A549 (cell line): ENCODE results near the gene OVCH1. TPM values are rescaled to one million over a fixed set of nuclear protein-coding genes. Genes with fewer than 3 reads are reported as not detected.

Experiments used
- ATAC-seq, 2 experiments: fragments of 200-7000 bp in 1 of 2; fragments of >200 bp in 1 of 2; cut with Nextera tagmentation in 1 of 2; cut with Tn5 transposase in 1 of 2; 3 replicates each; pipeline versions ENCODE4 v1.8.0 to v1.9.1; 2018 to 2020; ENCODE audit warnings: mild to moderate bottlenecking in 1 of 2, moderate library complexity in 1 of 2
- CTCF ChIA-PET: fragments of 300-600 bp; sonication (Branson Sonifier 250); formaldehyde crosslinking; extraction: SDS; loops from one replicate; lab custom pipeline; 2021; ENCODE audit warnings: antibody characterized with exemption, inconsistent platforms; lab: Yijun Ruan, JAX
- POLR2A ChIA-PET: fragments of 350-600 bp; formaldehyde crosslinking; extraction: SDS; loops from one replicate; lab custom pipeline; 2021; ENCODE audit warnings: antibody characterized with exemption, inconsistent platforms; lab: Yijun Ruan, JAX
- DNase-seq, 2 experiments: peaks; one replicate each; pipeline versions ENCODE4 v3.0.0 to v3.0.0-alpha.2; 2011 to 2016; ENCODE audit warnings: low read depth in 1 of 2, low spot score in 1 of 2
- FAIRE-seq: peaks from 2 replicates; lab custom pipeline; 2011; peaks lifted over from hg19 to GRCh38; lab: Jason Lieb, UNC
- H3K27ac ChIP-seq, 2 experiments: fragments of >200 bp; sonication (Bioruptor Twin); formaldehyde crosslinking; 3 replicates each; pipeline ENCODE4 v1.5.1; 2016 to 2017
- H3K4me1 ChIP-seq: fragments of >200 bp; sonication (Bioruptor Twin); formaldehyde crosslinking; 3 replicates; pipeline ENCODE4 v1.6.1; 2016
- H3K4me2 ChIP-seq: fragments of >200 bp; sonication (Bioruptor Twin); formaldehyde crosslinking; 3 replicates; pipeline ENCODE4 v1.6.1; 2016
- H3K4me3 ChIP-seq: fragments of >200 bp; sonication (Bioruptor Twin); formaldehyde crosslinking; 3 replicates; pipeline ENCODE4 v1.5.1; 2016
- H3K9me3 ChIP-seq: fragments of >200 bp; sonication (Bioruptor Twin); formaldehyde crosslinking; 3 replicates; pipeline ENCODE4 v1.6.1; 2016
- BCL3 ChIP-seq: fragments of >200 bp; sonication (Bioruptor Twin); formaldehyde crosslinking; IDR thresholded peaks from 3 replicates; pipeline ENCODE4 v1.6.1; 2016
- BHLHE40 ChIP-seq: IDR thresholded peaks from 2 replicates; pipeline ENCODE4 v1.6.1; 2012; ENCODE audit warnings: low read depth, low read length, inconsistent platforms
- CBX2 ChIP-seq: fragments of 200-600 bp; sonication (generic); IDR thresholded peaks from 2 replicates; pipeline ENCODE4 v1.6.1; 2016; ENCODE audit warnings: low read depth, mild to moderate bottlenecking, borderline replicate concordance
- EHMT2 ChIP-seq: fragments of 200-600 bp; sonication (generic); IDR thresholded peaks from 2 replicates; pipeline ENCODE4 v1.6.1; 2016; ENCODE audit warnings: antibody characterized with exemption, low read depth, mild to moderate bottlenecking, moderate library complexity
- ELK1 ChIP-seq: fragments of 150-350 bp; IDR thresholded peaks from 2 replicates; pipeline ENCODE4 v1.6.1; 2014; ENCODE audit warnings: low read depth, mild to moderate bottlenecking, low read length
- EP300 ChIP-seq, 2 experiments: fragments of >200 bp; sonication (Bioruptor Twin); formaldehyde crosslinking; IDR thresholded peaks; 2 replicates in 1 of 2; 3 replicates in 1 of 2; pipeline ENCODE4 v1.6.1; 2016 to 2017
- GATA3 ChIP-seq: IDR thresholded peaks from 2 replicates; pipeline ENCODE4 v1.6.1; 2012; ENCODE audit warnings: borderline replicate concordance
- HDAC2 ChIP-seq: fragments of 200-600 bp; sonication (generic); IDR thresholded peaks from 2 replicates; pipeline ENCODE4 v1.6.1; 2016
- HES2 ChIP-seq: fragments of >200 bp; sonication (Bioruptor Twin); formaldehyde crosslinking; IDR thresholded peaks from 2 replicates; pipeline ENCODE4 v1.6.1; 2016
- HOXA7 ChIP-seq: fragments of 250-450 bp; sonication (Bioruptor Pico); IDR thresholded peaks from 2 replicates; pipeline ENCODE4 v1.5.0; 2020; ENCODE audit warnings: mild to moderate bottlenecking, moderate library complexity
- JUN ChIP-seq, 2 experiments: fragments of >200 bp; sonication (Bioruptor Twin); formaldehyde crosslinking; IDR thresholded peaks; 2 replicates in 1 of 2; 3 replicates in 1 of 2; pipeline ENCODE4 v1.6.1; 2016 to 2017
- KDM5A ChIP-seq: fragments of 200-600 bp; sonication (generic); IDR thresholded peaks from 2 replicates; pipeline ENCODE4 v1.6.1; 2016; ENCODE audit warnings: antibody characterized with exemption, mild to moderate bottlenecking
- MAZ ChIP-seq: fragments of 150-350 bp; IDR thresholded peaks from 2 replicates; pipeline ENCODE4 v1.6.1; 2014; ENCODE audit warnings: antibody characterized with exemption, low read depth, low read length, borderline replicate concordance
- NFE2L2 ChIP-seq: fragments of 150-350 bp; conservative IDR thresholded peaks from 2 replicates; pipeline ENCODE4 v1.6.1; 2014; ENCODE audit warnings: low read length
- NR3C1 ChIP-seq: fragments of >200 bp; sonication (Bioruptor Twin); formaldehyde crosslinking; IDR thresholded peaks from 3 replicates; pipeline ENCODE4 v1.6.1; 2017
- PBX3 ChIP-seq: IDR thresholded peaks from 2 replicates; pipeline ENCODE4 v1.6.1; 2012
- POLR2A ChIP-seq: IDR thresholded peaks from 2 replicates; pipeline ENCODE4 v1.6.1; 2012; ENCODE audit warnings: mild to moderate bottlenecking, low read length
- RCOR1 ChIP-seq: fragments of 150-350 bp; IDR thresholded peaks from 2 replicates; pipeline ENCODE4 v1.6.1; 2014; ENCODE audit warnings: antibody characterized with exemption, low read length, low read depth
- REST ChIP-seq: fragments of 200-600 bp; sonication (generic); IDR thresholded peaks from 2 replicates; pipeline ENCODE4 v1.6.1; 2016; ENCODE audit warnings: antibody characterized with exemption, mild to moderate bottlenecking, moderate library complexity
- TP53 ChIP-seq: fragments of 250-450 bp; sonication (Bioruptor Pico); IDR thresholded peaks from 2 replicates; pipeline ENCODE4 v1.5.0; 2021; ENCODE audit warnings: mild to moderate bottlenecking, moderate library complexity
- ZFP36 ChIP-seq: fragments of 450-650 bp; IDR thresholded peaks from 2 replicates; pipeline ENCODE4 v1.6.1; 2014; ENCODE audit warnings: borderline replicate concordance; ENCODE audit not compliant: partially characterized antibody
- ZNF302 ChIP-seq: fragments of 250-450 bp; sonication (Bioruptor Pico); IDR thresholded peaks from 2 replicates; pipeline ENCODE4 v1.9.0; 2021; ENCODE audit warnings: inconsistent platforms, mild to moderate bottlenecking, moderate library complexity
- ZSCAN20 ChIP-seq: fragments of 250-450 bp; sonication (Bioruptor Pico); IDR thresholded peaks from 2 replicates; pipeline ENCODE4 v1.8.0; 2022; ENCODE audit warnings: mild to moderate bottlenecking, moderate library complexity
- WGBS: methylation state at CpG from one replicate; pipeline ENCODE4 v1.1.6; 2017; ENCODE audit errors: missing lambda C conversion rate; 5-methylcytosine and 5-hydroxymethylcytosine counted together
- polyA plus RNA-seq, 4 experiments: library from polyadenylated mRNA; depleted of rRNA in 3 of 4; stranded (reverse); fragments of >200 nt; fragmentation: RNase III in 1 of 4; extraction: RNeasy Plus Mini Kit Qiagen cat#74134 plus additional on column Dnase treatment in 1 of 4; gene quantifications; 2 replicates in 3 of 4; 3 replicates in 1 of 4; pipeline ENCODE4 v1.2.3, GENCODE V29; 2011 to 2017

The OVCH1 gene
- polyA plus RNA-seq, 2 of the 4 experiments (the other 2 are of a cell fraction): not detected

- TF ChIP-seq EP300 (IDR thresholded peaks at IDR 0.05): no peak
- TF ChIP-seq HES2: no peak
- no peak for TF ChIP-seq HOXA7
- no peak for TF ChIP-seq NFE2L2
These were observed 36.5 kb upstream of the OVCH1 start (continued) for GRCh38 chr12:29533815-29534489.

- ATAC-seq (no peak), FAIRE-seq (no peak), DNase-seq (no peak)
- no peaks in the 10 kb centered on the region for H3K4me1 ChIP-seq
- H3K9me3 ChIP-seq: no peaks in the 10 kb centered on the region
- ChIA-PET CTCF (interaction anchor here (1.5 to 1.9 kb wide), 2 partner anchors 12 to 18 kb away, joined by 3 to 10 read pairs; no protein-coding TSS in a partner anchor), POLR2A (no interaction called here)
- TF ChIP-seq NR3C1: no peak
- TF ChIP-seq BHLHE40: no peak
- no peak for TF ChIP-seq PBX3
- no peak for TF ChIP-seq BCL3
- no peak for TF ChIP-seq EHMT2
- TF ChIP-seq REST: no peak
- TF ChIP-seq GATA3: no peak
- no peak for TF ChIP-seq HDAC2
- no peak for TF ChIP-seq ELK1
- no peak for TF ChIP-seq MAZ
- TF ChIP-seq NFE2L2: no peak
- no peak for TF ChIP-seq ZFP36
- TF ChIP-seq ZSCAN20 (CRISPR knock-in tag): no peak
- no peak for TF ChIP-seq CBX2
- TF ChIP-seq JUN (IDR thresholded peaks at IDR 0.05): no peak
- TF ChIP-seq KDM5A: no peak
- TF ChIP-seq RCOR1: no peak
- no peak for TF ChIP-seq TP53 (CRISPR knock-in tag)
- TF ChIP-seq ZNF302 (CRISPR knock-in tag): no peak
- no peak for TF ChIP-seq POLR2A
- no peak overlapping the region for H3K27ac ChIP-seq
- WGBS: 3% methylated on average over 1 of the region's 1 CpG
- no peak overlapping the region for H3K4me3 ChIP-seq
- H3K4me2 ChIP-seq: no peak overlapping the region
These were observed 34.0 kb upstream of the OVCH1 start for GRCh38 chr12:29531471-29531870.
